NOMO-1 treated with dmso at 0.1 percent for 144 hours (cell line): ENCODE data around the gene CA9.

Source experiments
- DNase-seq: peaks from one replicate; lab custom pipeline; 2025; ENCODE audit not compliant: unreplicated experiment; lab: John Stamatoyannopoulos, UW

CA9 gene

DNA sequence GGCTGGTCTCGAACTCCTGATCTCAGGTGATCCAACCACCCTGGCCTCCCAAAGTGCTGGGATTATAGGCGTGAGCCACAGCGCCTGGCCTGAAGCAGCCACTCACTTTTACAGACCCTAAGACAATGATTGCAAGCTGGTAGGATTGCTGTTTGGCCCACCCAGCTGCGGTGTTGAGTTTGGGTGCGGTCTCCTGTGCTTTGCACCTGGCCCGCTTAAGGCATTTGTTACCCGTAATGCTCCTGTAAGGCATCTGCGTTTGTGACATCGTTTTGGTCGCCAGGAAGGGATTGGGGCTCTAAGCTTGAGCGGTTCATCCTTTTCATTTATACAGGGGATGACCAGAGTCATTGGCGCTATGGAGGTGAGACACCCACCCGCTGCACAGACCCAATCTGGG, 1.5 kb downstream of the CA9 start:
- no peak for DNase-seq

DNA sequence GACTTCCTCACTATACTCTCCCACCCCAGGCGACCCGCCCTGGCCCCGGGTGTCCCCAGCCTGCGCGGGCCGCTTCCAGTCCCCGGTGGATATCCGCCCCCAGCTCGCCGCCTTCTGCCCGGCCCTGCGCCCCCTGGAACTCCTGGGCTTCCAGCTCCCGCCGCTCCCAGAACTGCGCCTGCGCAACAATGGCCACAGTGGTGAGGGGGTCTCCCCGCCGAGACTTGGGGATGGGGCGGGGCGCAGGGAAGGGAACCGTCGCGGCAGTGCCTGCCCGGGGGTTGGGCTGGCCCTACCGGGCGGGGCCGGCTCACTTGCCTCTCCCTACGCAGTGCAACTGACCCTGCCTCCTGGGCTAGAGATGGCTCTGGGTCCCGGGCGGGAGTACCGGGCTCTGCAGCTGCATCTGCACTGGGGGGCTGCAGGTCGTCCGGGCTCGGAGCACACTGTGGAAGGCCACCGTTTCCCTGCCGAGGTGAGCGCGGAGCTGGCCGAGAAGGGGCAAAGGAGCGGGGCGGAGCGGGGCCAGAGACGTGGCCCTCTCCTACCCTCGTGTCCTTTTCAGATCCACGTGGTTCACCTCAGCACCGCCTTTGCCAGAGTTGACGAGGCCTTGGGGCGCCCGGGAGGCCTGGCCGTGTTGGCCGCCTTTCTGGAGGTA, 2.1 kb downstream of the CA9 start:
- no peak for DNase-seq

DNA sequence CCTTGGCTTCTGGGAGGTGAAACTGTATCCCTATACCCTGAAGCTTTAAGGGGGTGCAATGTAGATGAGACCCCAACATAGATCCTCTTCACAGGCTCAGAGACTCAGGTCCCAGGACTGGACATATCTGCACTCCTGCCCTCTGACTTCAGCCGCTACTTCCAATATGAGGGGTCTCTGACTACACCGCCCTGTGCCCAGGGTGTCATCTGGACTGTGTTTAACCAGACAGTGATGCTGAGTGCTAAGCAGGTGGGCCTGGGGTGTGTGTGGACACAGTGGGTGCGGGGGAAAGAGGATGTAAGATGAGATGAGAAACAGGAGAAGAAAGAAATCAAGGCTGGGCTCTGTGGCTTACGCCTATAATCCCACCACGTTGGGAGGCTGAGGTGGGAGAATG, 5.4 kb downstream of the CA9 start:
- DNase-seq: no peak

DNA sequence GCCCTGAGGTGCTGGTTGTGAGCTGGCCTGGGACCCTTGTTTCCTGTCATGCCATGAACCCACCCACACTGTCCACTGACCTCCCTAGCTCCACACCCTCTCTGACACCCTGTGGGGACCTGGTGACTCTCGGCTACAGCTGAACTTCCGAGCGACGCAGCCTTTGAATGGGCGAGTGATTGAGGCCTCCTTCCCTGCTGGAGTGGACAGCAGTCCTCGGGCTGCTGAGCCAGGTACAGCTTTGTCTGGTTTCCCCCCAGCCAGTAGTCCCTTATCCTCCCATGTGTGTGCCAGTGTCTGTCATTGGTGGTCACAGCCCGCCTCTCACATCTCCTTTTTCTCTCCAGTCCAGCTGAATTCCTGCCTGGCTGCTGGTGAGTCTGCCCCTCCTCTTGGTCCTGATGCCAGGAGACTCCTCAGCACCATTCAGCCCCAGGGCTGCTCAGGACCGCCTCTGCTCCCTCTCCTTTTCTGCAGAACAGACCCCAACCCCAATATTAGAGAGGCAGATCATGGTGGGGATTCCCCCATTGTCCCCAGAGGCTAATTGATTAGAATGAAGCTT, 6.1 kb downstream of the CA9 start:
- DNase-seq: no peak

DNA sequence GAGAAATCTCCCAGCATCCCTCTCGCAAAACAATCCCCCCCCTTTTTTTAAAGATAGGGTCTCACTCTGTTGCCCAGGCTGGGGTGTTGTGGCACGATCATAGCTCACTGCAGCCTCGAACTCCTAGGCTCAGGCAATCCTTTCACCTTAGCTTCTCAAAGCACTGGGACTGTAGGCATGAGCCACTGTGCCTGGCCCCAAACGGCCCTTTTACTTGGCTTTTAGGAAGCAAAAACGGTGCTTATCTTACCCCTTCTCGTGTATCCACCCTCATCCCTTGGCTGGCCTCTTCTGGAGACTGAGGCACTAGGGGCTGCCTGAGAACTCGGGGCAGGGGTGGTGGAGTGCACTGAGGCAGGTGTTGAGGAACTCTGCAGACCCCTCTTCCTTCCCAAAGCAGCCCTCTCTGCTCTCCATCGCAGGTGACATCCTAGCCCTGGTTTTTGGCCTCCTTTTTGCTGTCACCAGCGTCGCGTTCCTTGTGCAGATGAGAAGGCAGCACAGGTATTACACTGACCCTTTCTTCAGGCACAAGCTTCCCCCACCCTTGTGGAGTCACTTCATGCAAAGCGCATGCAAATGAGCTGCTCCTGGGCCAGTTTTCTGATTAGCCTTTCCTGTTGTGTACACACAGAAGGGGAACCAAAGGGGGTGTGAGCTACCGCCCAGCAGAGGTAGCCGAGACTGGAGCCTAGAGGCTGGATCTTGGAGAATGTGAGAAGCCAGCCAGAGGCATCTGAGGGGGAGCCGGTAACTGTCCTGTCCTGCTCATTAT, 6.8 kb downstream of the CA9 start:
- no peak for DNase-seq

DNA sequence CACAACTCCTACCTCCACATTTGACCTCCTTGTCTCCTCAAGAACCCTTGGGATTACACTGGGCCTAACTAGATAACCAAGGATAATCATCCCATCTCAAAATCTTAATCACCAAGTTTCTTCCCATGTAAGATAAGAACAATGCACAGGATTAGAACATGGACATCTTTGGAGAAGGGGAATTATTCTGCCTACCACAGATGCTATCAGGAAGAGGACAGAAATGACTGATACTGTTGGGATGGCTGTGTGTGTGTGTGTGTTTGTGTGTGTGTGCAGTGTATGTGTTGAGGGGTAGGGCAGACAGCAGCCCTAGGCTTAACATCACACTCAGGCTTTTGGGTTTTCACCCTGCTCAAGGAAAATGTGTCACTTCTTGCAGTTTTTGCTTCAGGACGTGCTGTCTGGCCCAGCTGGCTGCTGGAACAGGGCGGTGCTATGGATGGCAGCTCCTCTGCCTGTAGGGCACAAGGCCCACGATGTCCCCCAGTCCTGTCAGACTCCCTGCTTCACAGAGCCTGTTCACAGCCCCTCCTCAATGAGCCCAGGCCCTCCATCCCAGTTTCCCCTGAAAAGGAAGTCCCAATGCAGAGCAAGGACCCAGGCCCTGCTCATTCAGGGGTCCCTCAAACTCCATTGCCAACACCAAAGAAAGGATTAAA, 7.7 kb downstream of the CA9 start:
- no peak for DNase-seq

DNA sequence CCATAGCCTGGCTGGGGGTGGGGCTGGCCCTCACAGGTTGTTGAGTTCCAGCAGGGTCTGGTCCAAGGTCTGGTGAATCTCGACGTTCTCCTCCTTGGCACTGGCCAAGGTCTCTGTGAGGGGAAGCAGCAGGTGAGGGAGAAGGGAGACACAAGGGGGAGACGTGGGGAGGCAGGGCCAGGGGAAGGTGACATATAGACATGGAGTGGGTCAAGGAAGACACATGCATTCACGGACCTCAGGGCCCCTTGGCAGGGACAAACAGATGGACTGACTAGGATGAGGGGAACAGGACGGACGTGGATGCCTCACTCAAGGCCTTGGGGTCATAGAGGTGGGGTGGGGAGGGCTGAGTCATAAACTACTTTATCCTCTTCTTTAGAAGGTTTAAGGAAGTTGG, 8.3 kb downstream of the CA9 start:
- DNase-seq: no peak

DNA sequence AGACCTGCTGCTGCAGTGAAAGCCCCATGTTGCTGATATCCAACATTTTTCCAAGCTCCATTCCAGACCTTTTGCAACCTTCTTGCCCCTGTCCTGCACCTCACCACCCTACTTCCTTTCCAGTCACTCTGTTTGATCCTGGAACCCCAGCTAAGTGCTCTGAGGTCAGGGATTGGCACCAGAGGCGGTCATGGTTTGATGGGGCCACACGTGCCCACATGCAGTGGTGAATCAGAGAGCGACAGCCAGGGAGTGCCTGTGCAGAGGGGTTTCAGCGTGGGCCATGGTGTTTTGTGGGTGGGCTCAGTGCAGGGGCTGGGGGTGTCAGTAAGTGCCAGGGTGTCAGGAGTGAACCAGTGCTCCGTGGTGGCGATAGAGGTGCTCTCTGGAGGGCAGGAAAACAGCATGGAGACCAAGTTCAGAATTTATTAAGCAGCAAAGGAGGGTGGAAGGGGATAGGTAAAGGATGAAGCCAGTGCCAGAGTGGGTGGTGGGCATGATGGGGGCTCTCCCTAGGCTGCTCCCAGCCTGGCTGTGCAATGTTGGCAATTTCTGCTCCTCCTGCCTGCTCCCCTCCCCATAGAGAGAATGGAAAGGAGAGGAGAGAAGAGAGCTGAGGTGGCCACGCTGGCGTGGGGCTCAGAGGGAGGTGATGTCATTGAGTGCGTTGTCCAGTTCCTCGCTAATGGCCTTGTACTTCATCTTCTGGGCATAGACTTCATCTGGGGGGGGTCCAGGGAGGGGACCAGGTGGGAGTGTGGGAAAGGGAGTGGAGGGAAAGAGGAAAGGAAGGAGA, 9.0 kb downstream of the CA9 start:
- DNase-seq: no peak

DNA sequence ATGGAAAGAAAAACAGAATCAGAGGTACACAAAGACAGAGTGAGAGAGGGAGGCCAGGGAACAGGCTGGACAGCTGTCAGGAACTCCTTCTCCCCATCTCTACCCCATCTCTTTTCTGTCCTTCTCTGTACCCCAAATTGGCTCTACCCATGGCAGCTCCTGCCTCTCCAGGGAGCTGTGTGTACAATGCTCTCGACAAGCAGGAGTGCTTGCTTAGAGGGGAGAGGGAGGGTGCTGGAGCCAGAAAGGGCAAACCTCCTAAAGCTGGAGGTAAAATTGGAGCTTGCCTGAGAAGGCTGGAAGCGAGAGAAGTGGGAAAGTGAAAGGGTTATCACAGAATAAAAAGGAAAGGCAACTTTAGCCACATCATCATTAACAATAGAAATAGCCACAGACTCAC, 9.6 kb downstream of the CA9 start:
- no peak for DNase-seq

DNA sequence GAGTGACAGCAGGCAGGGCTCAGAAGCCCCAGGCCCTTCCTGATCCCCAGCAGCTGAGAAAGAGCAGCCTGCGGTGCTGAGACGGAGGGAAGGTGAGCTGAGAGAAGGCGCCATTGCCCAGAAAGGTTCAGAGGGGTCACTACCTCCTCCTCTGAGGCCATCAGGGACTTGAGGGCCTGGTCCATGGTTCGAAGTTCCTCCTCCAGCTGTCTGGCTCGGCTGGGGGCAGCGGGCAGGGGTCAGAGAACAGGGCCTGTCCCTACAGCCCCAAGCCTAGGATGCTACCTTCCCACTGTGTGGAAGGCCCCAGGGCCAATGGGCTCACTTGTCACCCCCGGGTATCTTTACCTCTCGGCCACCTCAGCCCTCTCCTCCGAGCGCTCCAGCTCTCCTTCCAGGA, 11.2 kb downstream of the CA9 start:
- no peak for DNase-seq

DNA sequence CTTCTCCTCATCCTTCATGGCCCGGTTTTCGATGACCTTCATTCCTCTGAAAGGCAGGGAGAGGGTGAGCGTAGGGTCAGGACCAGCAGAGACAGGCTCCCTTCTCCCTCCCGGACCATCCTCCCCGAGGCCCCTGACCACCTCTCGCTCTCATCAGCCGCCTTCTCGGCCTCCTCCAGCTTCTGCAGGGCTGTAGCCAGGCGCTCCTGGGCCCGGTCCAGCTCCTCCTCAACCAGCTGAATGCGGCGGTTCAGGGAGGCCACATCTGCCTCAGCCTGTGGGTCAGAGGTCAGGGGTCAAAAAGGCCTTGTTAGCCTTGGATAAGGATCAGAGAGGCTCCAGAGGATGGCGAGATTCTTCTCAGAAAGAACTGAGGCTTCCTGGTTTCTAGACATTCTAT, 11.8 kb downstream of the CA9 start:
- DNase-seq: no peak

DNA sequence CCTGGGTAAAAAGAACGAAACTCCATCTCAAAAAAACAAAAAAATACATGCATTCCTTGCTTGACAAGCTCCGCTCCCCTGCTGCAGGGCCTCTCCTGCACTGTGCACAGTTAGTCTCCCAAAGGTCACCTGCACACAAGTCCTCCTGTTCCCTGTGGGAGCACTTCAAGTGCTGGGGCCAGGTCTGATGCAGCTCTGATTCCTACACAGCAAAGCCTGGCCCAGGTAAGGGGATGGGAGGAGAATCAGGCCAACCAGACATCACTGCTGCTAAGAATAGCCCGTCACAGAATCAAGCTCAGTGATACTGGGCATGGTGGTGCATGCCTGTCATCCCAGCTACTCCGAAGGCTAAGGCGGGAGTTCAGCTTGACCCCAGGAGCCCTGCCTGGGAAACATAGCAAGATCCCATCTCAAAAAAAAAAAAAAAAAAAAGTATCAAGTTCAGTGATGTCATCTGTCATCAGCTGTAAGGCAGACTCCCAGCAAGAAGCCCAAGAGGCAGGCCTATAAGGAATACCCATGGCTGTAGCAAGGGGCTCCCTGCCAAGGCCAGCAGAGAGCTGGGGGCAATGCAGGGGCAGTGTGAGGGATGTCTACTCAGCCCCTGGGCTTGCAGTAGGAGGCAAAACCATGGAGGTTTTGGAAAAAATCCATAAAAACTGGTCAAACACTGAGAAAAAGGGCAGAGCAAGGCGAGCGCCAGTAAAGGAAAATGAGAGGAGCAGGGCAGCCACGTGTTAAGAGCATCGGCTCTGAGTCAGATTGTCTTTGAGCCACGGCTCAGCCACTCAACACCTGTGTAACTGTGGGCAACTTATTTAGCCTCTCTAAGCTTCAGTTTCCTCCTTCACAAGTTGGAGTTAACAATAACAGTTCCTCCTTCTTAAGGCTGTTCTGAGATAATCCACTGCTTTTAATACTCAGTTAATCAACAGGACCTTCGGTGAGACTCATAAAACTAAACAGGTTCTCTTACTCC, 12.8 kb downstream of the CA9 start:
- no peak for DNase-seq

DNA sequence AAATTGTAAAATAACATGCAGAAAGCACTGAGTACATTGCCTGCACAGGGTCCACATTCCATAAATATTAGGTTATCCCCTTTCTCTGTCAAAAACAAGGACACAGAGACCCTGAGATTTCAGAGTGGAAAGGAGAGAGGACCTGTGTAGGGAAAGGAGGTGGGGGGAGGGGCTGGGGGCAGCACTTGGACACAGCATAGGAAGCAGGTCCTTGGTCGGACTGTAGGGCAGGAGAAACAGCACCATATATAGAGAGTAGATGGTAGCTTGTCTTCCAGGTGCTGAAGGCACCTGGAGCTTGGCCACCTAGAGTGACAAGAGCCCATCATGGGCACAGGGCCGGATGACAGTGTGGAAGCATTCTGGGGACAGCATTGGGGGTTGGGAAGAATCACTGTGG, 13.6 kb downstream of the CA9 start:
- DNase-seq: no peak

DNA sequence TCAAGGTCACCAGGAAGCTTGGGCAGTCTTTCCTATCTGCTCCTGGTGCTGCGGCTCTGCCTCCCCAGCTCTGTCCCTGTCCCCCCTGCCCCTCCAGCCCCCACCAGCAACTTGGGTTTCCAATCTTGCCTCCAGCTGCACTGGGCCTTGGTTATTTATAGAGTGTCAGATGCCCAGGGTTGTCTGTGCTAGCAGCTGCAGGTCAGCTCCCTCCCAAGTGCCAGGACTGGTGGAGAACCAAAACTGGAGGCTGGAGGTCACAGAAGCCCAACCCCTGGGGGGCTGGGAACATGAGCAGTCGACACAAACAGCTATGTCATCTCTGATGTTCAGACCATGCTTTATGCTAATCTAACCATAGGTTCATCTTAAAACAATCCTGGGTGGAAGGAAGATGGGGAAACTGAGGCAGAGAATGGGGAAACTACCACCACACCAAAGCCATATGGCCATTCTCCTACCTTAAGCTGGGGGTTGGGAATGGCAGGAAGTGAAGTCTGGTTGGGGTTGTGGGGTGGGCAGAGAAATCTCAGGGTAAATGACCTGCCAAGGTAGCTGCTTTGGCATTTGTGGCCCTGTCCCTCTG, 14.3 kb downstream of the CA9 start:
- no peak for DNase-seq

DNA sequence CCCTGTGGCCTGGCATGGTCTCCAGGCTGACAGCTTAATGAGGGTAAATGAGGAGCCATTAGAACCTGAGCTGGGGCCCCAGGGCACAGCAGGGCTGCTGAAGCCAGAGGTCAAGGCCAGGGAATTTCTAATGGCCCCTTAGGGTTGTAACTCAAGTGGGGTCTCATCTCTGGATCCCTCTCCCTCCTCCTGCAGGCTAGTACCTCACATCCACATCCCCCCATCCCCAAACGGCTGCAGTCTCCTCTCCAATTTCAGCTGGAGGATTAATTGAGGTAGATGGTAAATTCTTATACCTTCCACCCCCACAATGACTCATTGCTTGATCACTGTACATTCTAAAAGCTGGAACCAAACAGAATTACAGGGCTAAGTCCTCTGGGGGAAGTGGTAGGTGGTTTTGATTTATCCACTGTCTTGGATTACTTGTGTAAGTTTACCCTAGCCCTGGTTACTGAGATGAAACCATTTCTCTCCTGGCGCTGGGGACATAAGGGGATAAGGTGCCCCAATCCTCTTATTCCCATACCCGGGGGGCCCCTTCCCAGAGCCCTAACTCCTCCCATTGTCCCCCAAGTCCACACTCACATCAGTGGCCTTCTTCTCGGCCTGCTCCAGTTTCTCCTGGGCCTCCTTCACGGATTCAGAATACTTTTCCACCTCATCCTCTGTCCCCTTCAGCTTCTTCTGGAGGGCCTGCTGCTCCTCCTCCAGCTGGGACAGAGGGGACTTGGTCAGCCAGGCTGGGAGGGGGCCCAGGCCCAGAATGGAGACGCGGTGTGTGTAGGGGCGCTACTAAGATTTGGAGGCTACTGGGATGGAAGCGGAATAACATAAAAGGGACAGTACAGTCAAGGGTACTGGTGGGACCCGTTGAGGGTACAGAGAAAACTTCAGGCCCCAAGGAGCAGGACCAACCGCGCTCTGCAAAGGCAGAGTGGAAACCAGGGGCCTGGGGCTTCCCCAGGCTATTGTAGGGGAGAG, 15.1 kb downstream of the CA9 start:
- DNase-seq: no peak

DNA sequence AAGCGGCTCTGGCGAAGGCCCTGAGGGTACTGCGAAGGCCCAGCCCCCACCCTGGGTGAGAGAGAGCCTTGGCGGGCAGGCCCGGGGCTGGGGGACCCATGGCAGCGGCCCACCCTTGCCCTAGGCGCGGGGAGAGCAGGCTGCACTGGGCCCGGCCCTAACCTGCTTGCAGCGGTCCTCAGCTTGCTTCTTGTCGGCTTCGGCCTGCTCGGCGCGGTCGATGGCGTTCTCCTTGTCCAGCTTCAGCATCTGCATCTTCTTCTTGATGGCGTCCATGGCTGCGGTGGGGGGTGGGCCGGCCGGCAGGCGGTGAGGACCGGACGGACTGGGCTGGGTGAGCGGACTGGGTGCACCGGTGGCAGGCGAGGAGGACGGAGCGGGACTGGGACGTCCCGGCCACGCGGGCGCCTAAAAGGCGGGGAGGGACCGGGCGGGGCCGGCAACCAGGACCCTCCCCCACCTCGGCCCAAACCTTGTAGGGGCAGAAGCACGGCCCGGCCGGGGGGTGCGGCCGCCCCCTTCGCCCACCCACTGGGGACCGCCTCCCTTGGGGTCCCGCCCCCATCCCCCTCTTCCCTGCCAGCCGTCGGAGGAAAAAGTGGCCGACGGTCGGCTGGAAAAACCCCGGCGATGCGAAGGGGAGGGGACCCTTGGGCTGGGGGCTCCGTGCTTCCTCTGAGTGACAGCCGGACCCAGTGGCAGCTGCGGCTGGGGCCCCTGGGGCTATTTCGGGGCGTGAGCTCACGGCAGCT, 16.0 kb downstream of the CA9 start, which contains the start of gene TPM2:
Gene TPM2, minus strand, starts transcription at position 384 of the 752 bp plus-strand sequence. Its CDS starts 108 bp downstream, at position 276.
- no peak for DNase-seq

DNA sequence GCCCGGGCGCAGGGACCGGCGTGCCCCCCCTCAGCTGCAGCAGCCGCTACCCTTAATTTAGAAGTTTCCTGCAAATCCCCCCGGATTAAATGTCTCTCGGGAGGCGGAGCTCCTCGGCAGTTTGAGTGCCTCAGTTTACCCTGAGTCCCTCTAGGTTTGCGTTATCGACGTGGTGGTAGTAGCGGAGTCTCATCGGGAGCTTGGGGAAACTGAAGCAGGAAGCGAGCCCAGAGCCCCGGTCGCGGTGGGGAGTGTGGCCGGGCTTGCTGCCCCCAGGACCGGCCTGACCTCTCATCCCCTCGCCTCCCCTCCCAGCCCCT, 16.5 kb downstream of the CA9 start:
- DNase-seq: no peak
